Measurements from ENCODE around the gene PANK3. TPM values are rescaled to one million over a fixed set of nuclear protein-coding genes. Genes with fewer than 3 reads are reported as not detected.

PANK3 gene
- total and polyA plus RNA-seq, 10 of the 15 experiments (the other 5 are each of a cell fraction or from before 2014, with no cell fraction given): 4.7 to 43.7 (median 23.9) TPM

DNA sequence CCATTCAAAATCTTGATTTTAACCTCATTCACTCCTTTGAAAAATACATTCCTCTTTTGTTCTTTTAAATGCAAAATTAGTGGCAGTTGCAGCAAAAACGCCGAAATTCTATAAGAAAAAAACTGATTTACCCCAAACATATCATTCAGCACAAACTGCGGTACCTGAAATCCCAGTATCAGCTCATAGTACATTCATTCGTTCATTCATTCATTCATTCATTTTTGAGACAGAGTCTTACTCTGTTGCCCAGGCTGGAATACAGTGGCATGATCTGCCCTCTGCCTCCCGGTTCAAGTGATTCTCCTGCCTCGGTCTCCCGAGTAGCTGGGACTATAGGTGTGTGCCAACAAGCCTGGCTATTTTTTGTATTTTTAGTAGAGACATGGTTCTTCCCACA is 29.6 kb downstream of the PANK3 start:
- Histone ChIP-seq H3K4me3 (no peak overlapping the region), H3K4me1 (ENCODE audit: control insufficient read depth, insufficient read depth, low read length) (no peaks in the 10 kb centered on the region), H2AFZ (ENCODE audit: control insufficient read depth, low read depth, low read length) (no peak overlapping the region), H3K36me3 (ENCODE audit: control insufficient read depth in 2 of 2, insufficient read depth in 2 of 2, low read length in 1 of 2) (peaks cover 0 to 14% of the 10 kb centered on the region in 2 experiments; a peak in 2 of 4 replicates), H4K20me1 (ENCODE audit: control insufficient read depth, insufficient read depth) (no peaks in the 10 kb centered on the region), H3K27ac (ENCODE audit: control insufficient read depth, insufficient read depth) (no peak overlapping the region), H3K9me3 (replicated peaks; ENCODE audit: control insufficient read depth, insufficient read depth, low read length) (no peaks in the 10 kb centered on the region), H3K4me2 (ENCODE audit: control insufficient read depth, insufficient read depth) (no peak overlapping the region), H3K27me3 (replicated peaks in 1 of 2; ENCODE audit: control insufficient read depth in 2 of 2, insufficient read depth in 2 of 2, low read length in 1 of 2) (no peaks in the 10 kb centered on the region), H3K79me2 (ENCODE audit: control insufficient read depth, insufficient read depth, low read length) (no peaks in the 10 kb centered on the region), H3K9ac (ENCODE audit: control insufficient read depth, insufficient read depth, low read length) (no peak overlapping the region)
- SMC1A ChIA-PET (ENCODE audit: uncharacterized antibody, unreplicated experiment): interaction anchor here (0.6 kb wide), 1 partner anchor 26 kb away, joined by 3 read pairs; no protein-coding TSS in a partner anchor
- CTCF ChIA-PET: interaction anchor here (0.8 kb wide), 1 partner anchor 41 kb away, joined by 3 read pairs; no protein-coding TSS in a partner anchor
- in situ Hi-C loops (cut with MboI) (no loop called here), intact Hi-C loops (cut with micrococcal nuclease; ENCODE audit: unreplicated experiment) (no loop called here)
- peak; percentile 68; the same call in 1 of the 2 replicates for TF ChIP-seq ZNF24 (IDR thresholded peaks at IDR 0.05)
- TF ChIP-seq NFYB (IDR thresholded peaks at IDR 0.05; ENCODE audit: insufficient read depth, low read depth, low read length): no peak
- no peak for DNase-seq (ENCODE audit: low read depth, low spot score)
- ATAC-seq: no peak
- RAD21 ChIA-PET (ENCODE audit: unreplicated experiment): no interaction called here
- 99% methylated on average over 7 of the region's 7 CpGs for WGBS (ENCODE audit: insufficient coverage, insufficient replicate concordance, low lambda C conversion rate, missing lambda C conversion rate)
- FAIRE-seq: no peak
- no TSS peak for BruUV-seq (replicated peaks)
- POLR2A ChIA-PET: no interaction called here

DNA sequence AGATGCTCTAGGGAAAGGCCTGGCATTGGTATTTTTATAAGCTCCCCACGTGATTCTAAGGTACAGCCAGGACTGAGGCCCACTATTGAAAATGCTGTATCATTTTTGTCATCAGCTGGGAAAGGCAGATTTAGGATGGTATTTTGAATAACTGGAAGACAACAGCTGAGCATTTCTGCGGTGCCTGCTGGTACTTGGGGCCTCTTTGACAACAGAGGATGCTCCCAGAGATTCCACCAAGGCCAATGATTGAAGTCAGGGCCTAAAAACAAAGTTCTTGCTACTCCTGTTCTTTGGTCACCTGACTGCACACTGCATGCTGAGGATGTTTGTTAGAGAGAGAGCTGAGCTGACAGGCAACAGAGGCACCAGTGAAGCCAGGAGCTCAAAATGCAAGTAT is 42.0 kb downstream of the PANK3 start:
- Histone ChIP-seq H3K4me3 (no peak overlapping the region), H3K4me1 (ENCODE audit: control insufficient read depth, insufficient read depth, low read length) (no peaks in the 10 kb centered on the region), H3K27ac (ENCODE audit: control insufficient read depth, insufficient read depth) (no peak overlapping the region), H3K4me2 (ENCODE audit: control insufficient read depth, insufficient read depth) (no peak overlapping the region), H3K36me3 (ENCODE audit: control insufficient read depth in 2 of 2, insufficient read depth in 2 of 2, low read length in 1 of 2) (no peaks in the 10 kb centered on the region), H4K20me1 (ENCODE audit: control insufficient read depth, insufficient read depth) (no peaks in the 10 kb centered on the region), H3K27me3 (replicated peaks in 1 of 2; ENCODE audit: control insufficient read depth in 2 of 2, insufficient read depth in 2 of 2, low read length in 1 of 2) (no peaks in the 10 kb centered on the region), H2AFZ (ENCODE audit: control insufficient read depth, low read depth, low read length) (no peak overlapping the region), H3K9ac (ENCODE audit: control insufficient read depth, insufficient read depth, low read length) (no peak overlapping the region), H3K79me2 (ENCODE audit: control insufficient read depth, insufficient read depth, low read length) (no peaks in the 10 kb centered on the region), H3K9me3 (replicated peaks; ENCODE audit: control insufficient read depth, insufficient read depth, low read length) (no peaks in the 10 kb centered on the region)
- RAD21 ChIA-PET (ENCODE audit: unreplicated experiment): no interaction called here
- DNase-seq (ENCODE audit: low read depth, low spot score): no peak
- WGBS (ENCODE audit: insufficient coverage, insufficient replicate concordance, low lambda C conversion rate, missing lambda C conversion rate): 34% methylated on average over 2 of the region's 2 CpGs
- CTCF ChIA-PET: no interaction called here
- intact Hi-C loops (cut with micrococcal nuclease; ENCODE audit: unreplicated experiment) (no loop called here), in situ Hi-C loops (cut with MboI) (no loop called here)
- POLR2A ChIA-PET: no interaction called here
- SMC1A ChIA-PET (ENCODE audit: uncharacterized antibody, unreplicated experiment): interaction anchor here (0.8 to 1.4 kb wide), 3 partner anchors 9 to 24 kb away, joined by 3 to 4 read pairs (median 3); no protein-coding TSS in a partner anchor
- TF ChIP-seq FOXM1 (IDR thresholded peaks at IDR 0.05; ENCODE audit: low read depth, low read length) (no peak), ATF7 (IDR thresholded peaks at IDR 0.05; ENCODE audit: low read depth) (no peak), ESRRA (IDR thresholded peaks at IDR 0.05; ENCODE audit: low read length) (no peak), BCL11A (IDR thresholded peaks at IDR 0.05; ENCODE audit: low read depth, low read length) (no peak), WRNIP1 (IDR thresholded peaks at IDR 0.05; ENCODE audit: borderline replicate concordance, low read depth, low read length) (no peak), HDGF (IDR thresholded peaks at IDR 0.05) (no peak), ETV6 (conservative IDR thresholded peaks at IDR 0.05 in 1 of 2, IDR thresholded peaks at IDR 0.05 in 1 of 2; ENCODE audit: borderline replicate concordance in 1 of 2, low read depth in 1 of 2) (no peak), ZNF217 (IDR thresholded peaks at IDR 0.05) (no peak), NFIC (IDR thresholded peaks at IDR 0.05; ENCODE audit: low read depth, low read length) (no peak), ZNF274 (IDR thresholded peaks at IDR 0.05; ENCODE audit: insufficient read depth, insufficient read length) (no peak), CHD1 (IDR thresholded peaks at IDR 0.05; ENCODE audit: low read depth, low read length) (no peak)
- TF ChIP-seq, protein P1, sequence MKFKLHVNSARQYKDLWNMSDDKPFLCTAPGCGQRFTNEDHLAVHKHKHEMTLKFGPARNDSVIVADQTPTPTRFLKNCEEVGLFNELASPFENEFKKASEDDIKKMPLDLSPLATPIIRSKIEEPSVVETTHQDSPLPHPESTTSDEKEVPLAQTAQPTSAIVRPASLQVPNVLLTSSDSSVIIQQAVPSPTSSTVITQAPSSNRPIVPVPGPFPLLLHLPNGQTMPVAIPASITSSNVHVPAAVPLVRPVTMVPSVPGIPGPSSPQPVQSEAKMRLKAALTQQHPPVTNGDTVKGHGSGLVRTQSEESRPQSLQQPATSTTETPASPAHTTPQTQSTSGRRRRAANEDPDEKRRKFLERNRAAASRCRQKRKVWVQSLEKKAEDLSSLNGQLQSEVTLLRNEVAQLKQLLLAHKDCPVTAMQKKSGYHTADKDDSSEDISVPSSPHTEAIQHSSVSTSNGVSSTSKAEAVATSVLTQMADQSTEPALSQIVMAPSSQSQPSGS (IDR thresholded peaks at IDR 0.05; ENCODE audit: low read length): no peak
- no peak for FAIRE-seq
- BruUV-seq (replicated peaks): no TSS peak
- no peak for ATAC-seq
